ENCODE data around the gene IRF8.
"Not testable (repeated sequence)": the region's sequence is repeated elsewhere in the genome, so short reads cannot be mapped to it uniquely, and the experiment has no call there.

IRF8 gene

GRCh38 chr16:85935391-85935973 is 36.5 kb downstream of the IRF8 start:
- DNase-seq (ENCODE audit: low read depth), result no peak

GRCh38 chr16:85935974-85936760 is 37.2 kb downstream of the IRF8 start:
- no peak for DNase-seq (ENCODE audit: low read depth)

GRCh38 chr16:85936816-85937215 is 37.9 kb downstream of the IRF8 start:
- DNase-seq (ENCODE audit: low read depth), result no peak

- DNase-seq (ENCODE audit: low read depth), result no peak
Observed at GRCh38 chr16:85940214-85940613, 41.3 kb downstream of the IRF8 start.

- no peak for DNase-seq (ENCODE audit: low read depth)
Observed at GRCh38 chr16:85941863-85942644, 43.1 kb downstream of the IRF8 start.

GRCh38 chr16:85942659-85943058 is 43.7 kb downstream of the IRF8 start:
- DNase-seq (ENCODE audit: low read depth), result not testable (repeated sequence)

- DNase-seq (ENCODE audit: low read depth), result no peak
Observed at GRCh38 chr16:85943711-85944110, 44.7 kb downstream of the IRF8 start.

- no peak for DNase-seq (ENCODE audit: low read depth)
Observed at GRCh38 chr16:85944572-85945423, 45.8 kb downstream of the IRF8 start.

GRCh38 chr16:85945424-85945751 is 46.4 kb downstream of the IRF8 start:
- DNase-seq (ENCODE audit: low read depth), result no peak

- DNase-seq (ENCODE audit: low read depth), result no peak
Observed at GRCh38 chr16:85946541-85947124, 47.7 kb downstream of the IRF8 start.

- DNase-seq (ENCODE audit: low read depth), result no peak
Observed at GRCh38 chr16:85947230-85948137, 48.5 kb downstream of the IRF8 start.

- no peak for DNase-seq (ENCODE audit: low read depth)
Observed at GRCh38 chr16:85948138-85948509, 49.2 kb downstream of the IRF8 start.

GRCh38 chr16:85948616-85949265 is 49.8 kb downstream of the IRF8 start:
- no peak for DNase-seq (ENCODE audit: low read depth)

GRCh38 chr16:85950136-85950918 is 51.4 kb downstream of the IRF8 start:
- DNase-seq (ENCODE audit: low read depth), result no peak

- no peak for DNase-seq (ENCODE audit: low read depth)
Observed at GRCh38 chr16:85952197-85952596, 53.2 kb downstream of the IRF8 start.

- DNase-seq (ENCODE audit: low read depth), result no peak
Observed at GRCh38 chr16:85952811-85953210, 53.8 kb downstream of the IRF8 start.

GRCh38 chr16:85954927-85955519 is 56.1 kb downstream of the IRF8 start:
- DNase-seq (ENCODE audit: low read depth), result no peak

GRCh38 chr16:85955566-85955965 is 56.6 kb downstream of the IRF8 start:
- DNase-seq (ENCODE audit: low read depth), result no peak

GRCh38 chr16:85956426-85956825 is 57.5 kb downstream of the IRF8 start:
- DNase-seq (ENCODE audit: low read depth), result no peak
